NCI-H2171 (cell line): ENCODE results near the gene SLC16A8.
"Not testable (repeated sequence)": the region's sequence is repeated elsewhere in the genome, so short reads cannot be mapped to it uniquely, and the experiment has no call there.

Experiments used
- DNase-seq: peaks from one replicate; lab custom pipeline; 2025; lab: John Stamatoyannopoulos, UW

Gene SLC16A8

DNA sequence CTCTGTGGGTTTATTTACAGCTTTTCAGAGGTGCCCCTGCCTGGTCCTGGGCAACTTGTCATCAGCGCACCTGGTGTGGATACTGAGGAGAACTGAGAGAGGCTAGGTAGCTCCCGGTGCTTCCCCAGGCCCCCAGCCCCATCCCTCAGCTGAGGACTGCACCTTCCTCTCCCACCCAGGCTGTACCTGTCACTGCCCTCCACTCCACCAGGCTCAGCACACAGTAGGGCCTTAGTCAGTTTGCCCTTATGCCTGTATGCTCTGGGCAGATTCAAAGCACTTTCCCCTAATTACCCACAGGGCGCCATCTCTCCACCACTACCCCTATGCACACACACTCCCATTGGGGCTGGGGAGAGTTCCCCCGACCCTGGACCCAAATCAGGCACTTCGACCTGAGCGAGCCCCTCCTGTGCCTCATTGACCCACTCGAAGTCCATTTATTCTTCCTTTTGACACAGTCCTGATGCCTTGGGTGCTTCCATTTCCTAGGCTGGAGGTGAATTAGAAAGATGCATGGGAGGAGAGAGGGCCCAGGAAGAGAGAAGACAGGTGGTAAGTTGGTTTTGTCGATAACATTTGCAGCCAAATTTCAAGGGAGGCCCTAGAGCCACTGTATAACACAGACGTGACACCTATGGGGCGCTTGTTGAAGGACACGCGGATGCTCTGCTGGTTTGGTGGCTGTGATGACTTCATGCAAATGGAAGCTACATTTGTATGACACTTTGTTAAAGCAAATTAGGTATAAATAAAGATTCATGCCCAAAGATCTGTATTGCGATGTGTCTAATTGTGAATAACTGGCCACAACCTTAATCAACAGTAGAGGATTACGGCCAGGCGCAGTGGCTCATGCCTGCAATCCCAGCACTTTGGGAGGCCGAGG, 40.6 kb downstream of the SLC16A8 start:
- DNase-seq: no peak

DNA sequence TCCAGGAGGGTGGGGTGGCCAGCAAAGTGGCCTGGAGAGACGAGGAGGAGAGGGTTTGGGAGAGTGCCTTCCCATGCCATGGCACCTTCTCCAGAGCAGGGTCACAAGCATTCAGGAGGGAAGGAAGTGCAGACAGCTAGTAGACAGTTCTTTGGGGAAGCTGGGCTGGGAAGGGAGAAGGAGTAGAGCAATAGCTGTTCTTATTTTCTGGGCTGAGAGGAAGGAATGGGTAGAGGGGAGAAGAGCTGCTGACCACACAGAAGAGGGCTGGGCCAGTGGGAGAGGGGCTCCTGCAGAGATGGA, 41.5 kb downstream of the SLC16A8 start:
- no peak for DNase-seq

DNA sequence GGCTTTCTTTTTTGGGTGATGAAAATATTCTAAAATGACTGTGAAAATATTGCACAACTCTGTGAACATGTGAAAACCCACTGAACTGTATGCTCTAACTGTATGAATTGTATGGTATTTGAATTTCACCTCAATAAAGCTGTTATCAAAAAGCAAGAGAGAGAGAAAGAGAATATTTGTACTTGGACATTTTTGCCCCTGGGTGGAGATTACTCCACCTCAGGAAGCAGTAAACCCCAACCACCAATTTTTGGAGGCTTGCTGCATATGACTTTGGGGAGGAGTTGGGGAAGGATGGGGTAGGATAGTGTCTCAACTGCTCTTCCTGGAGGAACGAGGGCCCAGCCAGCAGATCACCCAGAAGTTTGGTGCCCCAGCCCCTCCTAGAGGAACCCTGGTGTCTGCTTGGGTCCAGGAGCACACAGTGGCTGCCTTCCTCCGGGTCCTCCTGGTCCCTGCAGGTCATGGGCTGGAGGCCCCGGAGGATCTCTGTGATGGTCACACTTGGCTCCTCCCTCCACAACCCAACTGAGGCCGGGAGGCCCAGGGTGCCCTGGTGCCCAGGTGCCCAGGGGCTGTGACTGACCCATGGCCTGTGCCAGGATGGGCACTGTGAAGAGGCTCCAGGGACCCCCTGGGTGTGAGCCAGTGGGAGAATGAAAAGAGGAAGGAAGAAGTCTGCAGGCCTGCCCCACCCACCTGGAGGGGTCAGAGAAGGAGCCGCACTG, 42.1 kb downstream of the SLC16A8 start:
- no peak for DNase-seq

DNA sequence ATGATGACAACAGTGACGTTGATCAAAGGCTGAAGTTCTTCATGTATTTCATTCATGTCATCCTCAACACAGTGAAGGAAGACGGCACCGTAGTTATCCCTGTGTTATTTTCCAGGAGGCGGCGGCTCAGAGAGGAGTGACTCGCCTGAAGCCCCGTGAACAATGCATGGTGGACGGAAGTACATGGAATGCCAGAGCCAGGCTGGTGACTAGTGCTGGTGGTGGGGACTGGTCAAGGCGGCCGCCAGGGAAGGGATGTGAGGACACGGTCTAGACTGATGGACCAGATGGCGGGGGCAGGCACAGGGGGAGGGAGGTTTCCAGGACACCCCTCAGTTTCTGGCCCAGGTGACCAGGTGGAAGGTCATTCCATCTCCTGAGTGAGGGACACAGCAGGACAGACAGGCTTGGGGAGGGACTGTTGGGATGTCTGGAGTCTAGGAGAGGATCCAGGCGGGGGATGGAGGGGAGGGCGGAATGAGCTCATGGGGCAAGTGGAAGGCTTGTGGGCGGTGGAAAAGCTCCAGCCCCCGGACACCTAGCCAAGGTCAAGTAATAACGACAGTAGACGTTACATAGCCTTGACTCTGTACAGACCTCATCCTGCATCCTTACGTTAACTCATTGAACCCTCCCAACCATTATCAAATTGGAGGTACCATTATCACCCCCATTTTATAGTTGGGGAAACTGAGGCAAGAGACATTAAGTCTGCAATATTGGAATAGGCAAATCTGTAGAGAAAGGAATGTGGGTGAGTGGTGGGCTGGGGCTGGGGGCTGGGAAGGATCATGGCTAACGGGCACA, 42.8 kb downstream of the SLC16A8 start:
- DNase-seq: no peak

DNA sequence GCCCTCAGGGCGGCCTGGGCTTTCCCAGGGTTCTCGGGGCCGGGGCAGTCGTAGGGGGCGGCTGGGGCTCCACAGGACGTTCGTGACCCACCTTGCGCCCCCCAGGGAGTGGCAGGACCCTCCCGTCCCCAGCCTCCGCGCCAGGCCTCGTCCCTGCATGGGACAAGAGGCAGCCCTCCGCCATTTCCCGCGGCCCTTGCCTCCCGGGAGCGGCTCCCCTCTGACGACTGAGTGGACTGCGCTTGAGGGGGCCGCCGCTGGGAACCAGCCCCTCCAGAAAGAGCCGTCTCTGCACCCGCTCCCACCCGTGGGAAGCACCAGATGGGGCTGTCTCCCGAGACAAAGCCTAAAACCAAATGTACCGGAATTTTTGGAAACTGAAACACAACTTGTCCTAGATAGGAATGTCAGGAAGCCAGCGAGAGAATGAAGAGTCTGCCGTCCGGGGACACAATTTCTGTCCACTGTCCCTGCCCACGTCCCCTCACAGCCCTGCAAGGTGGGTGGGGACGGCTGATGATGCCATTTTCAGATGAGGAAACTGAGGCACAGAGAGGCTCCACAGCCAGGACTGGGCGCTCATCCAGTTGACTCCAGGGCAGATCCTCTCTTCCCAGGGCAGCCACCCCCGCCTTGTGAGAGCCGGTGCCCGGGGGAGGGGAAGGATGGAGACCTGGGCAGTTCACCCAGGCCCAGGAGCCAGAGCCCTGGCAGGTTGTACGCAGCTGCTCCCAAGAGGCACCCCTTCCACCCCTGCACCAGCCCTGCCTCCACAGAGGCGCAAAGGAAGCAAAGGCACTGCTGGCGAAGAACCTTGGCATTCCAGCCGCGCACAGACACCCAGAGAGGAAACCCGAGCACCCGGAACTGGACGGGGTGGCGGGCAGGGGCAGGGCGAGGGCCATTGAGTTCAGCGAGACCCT, 44.8 kb downstream of the SLC16A8 start:
- DNase-seq: no peak

DNA sequence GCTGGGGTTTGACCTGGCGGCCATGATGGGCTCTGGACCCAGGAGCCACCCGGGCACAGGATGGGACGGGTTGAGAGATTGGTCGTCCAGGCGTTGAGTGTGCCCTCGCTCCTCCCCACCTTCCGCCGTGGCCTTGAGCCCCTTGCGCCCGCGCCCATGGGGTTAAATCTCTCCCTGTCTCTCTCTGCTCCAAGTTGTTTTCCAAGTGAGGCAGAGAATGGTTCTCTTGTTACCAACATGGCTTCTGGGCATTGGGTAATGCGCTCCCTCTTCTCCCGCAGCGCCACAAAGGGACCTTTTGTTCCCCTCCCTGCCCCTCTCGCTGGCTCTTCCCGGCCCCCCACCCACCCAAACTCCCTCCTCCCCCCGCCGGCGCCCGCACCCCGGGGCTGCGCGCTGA, 45.6 kb downstream of the SLC16A8 start:
- no peak for DNase-seq

DNA sequence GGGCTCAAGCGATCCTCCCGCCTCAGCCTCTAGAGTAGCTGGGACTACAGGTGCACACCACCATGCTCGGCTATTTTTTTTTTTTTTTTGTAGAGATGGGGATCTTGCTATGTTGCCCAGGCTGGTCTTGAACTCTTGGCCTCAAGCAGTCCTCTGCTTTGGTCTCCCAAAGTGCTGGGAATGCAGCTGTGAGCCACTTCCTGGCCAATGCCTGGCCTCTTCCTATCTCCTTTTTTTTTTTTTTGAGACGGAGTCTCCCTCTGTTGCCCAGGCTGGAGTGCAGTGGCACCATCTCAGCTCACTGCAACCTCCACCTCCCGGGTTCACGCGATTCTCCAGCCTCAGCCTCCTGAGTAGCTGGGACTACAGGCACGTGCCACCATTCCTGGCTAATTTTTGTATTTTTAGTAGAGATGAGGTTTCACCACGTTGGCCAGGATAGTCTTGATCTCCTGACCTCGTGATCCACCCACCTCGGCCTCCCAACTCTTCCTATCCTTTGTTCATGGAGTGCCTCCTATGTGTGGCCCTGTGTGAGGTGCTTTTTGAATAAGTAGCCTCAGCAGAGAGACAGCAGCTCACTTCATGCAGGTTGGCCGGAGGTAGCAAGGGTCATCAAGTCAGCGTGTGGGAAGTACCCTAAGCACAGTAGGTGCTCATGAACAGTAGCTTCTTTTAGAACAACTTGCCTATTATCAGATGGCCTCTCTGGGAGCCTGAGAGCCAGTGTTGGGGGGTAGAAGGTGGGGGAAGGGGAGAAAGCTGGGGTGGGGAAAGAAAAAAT, 46.4 kb downstream of the SLC16A8 start:
- not testable (repeated sequence) for DNase-seq

DNA sequence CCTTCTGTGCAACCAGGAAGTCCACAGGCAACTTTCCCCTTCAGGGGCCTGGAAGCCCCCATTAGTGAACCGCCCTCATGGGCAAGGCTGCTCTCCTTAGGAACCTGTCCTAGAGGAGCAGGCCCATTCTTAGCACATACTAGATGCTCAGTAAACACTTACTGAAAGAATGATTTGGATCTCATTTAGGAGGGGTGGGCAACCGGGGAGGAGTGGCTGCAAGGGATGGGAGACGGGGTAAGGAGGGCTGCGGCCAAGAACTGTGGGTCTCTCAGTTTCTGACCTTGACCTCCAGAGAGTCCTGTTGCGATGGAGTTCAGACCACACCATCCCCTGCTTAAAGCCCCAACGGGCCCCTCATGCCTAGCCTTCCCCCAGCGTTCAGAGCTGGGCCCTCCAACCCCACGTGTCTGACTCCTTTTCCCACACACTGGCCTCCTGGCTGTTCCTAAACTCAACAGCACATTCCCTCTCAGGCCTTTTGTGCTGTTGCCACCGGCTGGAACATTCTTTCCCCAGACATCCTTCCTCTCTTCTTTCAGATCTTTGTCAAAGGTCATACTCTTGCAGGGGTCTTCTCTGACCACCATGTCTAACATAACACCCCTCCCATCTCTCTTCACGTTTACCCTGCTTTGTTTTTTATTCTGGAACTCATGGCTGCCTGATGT, 47.5 kb downstream of the SLC16A8 start:
- DNase-seq: no peak

DNA sequence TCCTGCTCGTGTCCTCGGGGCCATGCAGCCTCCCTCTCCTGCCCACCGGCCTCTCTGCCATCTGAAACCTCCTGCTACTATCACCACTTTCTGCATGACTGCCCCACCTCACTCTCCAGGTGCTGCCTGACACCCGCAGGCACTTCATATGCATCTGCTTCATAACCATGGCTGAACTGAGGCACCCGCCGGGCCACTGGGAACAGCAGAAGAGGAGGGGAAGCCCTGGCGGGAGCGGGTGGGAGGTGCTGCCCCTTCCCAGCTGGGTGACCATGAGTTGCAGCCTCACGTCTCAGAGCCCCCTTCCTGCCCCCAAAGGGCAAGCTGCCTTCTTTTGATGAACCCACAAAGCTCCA, 48.5 kb downstream of the SLC16A8 start:
- peak; percentile 42 for DNase-seq

DNA sequence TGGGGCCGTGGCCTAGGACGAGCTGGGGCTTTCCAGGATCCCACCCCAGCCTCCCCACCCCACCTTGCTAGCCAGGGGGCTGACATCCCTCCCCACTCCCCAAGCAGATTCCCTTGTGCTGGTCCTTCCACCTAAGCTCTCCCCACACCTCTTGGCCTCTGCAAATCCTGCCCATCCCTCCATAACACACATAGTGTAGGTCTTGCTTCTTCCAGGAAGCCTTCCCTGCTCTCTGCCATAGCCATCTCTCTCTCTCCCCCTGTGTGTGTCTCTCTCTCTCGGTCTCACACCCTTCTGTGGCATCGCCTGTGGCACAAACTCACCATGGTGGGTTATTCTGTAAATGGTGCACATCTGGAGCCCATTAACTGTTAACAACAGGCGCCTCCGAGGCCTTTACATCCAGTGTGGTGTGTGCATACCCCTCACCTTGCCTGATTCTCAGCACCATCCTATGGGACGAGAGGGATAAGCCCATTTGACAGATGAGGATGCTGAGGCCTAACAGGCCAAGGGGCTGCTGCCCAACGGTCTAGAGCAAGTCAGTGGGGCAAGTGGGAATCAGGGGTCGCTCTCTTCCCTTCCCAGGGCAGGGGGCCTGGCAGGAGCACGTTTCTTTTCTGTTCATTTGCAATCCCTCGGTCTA, 49.0 kb downstream of the SLC16A8 start:
- DNase-seq: no peak

DNA sequence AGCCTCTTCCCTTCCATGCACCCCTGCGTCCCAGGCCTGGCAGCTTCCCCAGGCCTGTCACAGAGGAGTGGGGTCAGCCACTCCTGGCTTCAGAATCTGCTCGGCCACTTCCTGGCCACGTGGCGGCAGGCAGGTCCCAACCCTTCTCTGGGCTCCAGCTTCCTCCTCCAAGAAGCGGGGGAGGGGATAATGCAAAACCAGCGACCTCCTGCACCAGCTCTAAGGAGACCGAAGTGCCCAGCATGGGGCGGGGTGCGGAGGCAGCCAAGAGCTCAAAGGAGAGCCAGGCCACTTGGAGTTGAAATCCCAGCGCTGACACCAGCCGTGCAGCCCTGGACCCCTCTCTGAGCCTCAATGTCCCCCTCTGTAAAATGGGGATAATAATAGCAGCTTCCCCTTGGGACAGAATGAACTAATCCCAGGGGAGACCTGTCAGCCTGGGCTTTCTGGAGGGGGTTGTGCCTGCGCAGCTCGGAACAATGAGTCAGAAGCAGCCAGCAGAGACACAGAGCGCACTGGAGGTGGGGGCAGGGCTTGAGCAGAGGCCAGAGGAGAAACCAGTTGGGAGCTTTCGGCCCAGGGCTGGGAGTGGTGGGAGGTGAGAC, 49.6 kb downstream of the SLC16A8 start:
- peak; percentile 42 for DNase-seq

DNA sequence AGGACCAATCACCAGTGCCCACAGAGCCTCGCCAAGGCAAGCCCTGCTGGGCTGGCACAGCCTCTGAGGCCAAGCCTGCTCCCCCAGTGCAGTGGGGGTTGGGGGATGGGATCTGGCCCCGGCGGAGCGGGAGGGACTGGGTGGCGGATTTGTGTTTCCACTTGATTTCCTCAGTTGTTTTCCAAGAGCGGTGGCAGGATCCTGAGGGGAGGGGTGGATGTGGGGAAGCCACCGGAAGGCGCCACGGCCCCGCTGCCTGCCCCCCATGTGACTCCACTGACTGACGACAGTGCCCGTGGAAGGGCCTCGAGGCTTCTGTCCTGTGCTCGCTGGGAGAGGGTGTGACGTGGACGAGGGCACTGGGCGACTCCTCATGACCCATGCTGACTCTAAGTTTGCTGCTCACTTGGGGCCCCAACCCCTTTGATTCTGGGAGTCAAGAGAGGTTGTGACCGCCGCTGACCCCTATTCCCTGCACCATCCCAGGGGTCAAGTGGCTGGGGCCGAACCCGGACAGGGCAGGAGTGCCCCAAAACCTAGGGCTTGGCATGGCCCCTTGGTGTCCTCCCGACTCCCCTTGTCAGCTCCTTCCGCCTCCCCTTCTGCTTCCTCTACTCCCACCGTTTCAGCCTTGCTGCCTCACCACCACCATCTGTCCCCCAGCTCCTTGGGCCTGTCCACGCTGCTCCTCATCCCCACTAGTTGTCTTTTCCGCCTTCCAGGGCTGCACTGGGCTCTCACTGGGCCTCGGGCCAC, 50.3 kb downstream of the SLC16A8 start:
- DNase-seq: peak; percentile 49

DNA sequence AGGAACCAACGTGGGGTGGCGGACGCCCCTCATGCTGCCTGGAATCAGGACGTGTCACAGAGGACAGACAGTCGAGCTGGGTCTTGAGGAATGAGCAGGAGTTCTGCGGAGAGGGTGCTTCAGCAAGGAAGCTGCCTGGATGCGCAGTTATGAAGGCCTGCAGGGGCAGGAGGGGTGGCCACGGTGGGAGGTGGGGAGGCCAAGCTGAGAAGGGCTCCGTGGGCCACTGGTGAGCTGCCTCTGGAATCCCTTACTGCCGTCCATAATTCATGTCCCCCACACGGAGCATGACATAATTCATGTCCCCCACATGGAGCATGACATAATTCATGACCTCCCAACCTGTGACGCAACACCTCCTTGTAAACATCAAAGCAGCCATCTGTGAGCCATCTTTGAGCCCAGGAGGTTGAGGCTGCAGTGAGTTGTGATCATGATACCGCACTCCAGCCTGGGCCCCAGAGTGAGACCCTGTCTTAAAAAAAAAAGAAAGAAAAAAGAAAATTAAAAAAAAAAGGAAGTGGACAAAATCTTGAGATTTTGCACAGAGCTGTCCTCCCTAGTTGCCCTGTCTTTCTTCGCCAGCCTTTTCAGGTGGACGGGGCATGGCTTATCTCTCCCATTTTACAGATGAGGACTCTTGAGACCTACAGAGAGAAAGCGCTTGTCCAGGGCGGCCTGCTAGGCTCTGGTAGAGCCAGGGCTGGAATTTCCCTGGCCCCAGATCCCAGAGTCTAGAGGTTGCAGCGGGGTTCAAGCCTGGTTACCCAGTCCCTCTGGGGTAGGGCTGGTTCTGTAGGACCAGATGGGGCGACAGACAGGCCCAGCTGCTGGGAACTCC, 51.1 kb downstream of the SLC16A8 start:
- DNase-seq: peak; percentile 11

DNA sequence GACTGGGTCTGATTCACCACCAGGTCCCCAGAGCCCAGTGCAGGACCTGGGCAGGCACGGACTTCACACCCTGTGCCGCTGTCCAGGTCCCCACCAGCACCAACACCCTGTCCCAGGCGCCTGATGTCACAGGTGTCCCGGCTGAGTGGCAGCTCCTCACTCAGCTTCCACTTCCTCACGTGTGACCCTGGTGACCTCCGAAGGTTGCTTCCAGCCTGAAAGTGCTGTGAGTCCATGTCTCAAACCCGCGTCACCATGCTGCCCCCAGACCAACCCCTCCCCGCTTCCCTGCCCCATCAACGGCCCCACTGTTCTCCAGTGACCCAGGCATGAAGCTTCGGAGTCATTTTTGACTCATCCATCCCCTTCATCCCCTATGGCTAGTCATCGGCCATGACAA, 52.5 kb downstream of the SLC16A8 start:
- no peak for DNase-seq

DNA sequence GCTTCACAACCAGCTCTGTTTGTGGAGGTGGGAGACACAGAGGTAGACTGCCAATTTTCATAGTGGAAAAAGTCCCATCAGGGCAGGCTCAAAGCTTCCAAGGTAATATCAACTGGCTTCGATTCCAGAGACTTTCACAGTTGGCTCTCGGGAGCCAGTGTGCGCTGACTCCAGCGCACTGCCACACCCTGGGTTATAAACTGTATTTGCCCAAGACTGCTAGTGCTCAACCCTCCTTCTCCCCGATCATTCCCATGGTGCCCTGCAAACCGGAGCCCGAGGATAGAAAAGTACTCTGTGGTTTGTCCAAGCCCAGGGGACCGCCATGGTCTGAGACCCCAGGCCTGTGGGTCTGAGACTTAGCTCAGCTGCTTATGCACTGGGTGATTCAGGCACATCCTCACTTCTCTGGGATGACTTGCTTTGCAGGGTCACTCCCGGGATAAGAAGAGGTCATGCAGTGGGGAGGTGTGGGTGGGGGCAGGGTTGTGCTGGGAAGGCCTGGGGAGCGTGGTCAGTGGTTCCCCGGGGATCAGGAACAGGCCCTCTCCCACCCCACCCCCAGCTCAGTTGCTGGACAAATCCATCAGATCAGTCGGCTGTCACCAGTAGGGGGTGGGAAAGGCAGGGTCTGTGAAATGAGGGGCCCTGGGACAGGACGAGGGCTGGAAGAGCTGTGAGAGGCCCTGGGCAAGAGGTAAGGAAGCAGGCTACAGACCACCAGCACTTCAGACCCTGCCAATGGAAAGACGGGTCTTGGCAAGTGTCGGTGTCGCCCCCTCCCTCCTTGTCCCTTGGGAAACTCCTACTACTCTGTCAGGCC, 53.5 kb downstream of the SLC16A8 start:
- no peak for DNase-seq

DNA sequence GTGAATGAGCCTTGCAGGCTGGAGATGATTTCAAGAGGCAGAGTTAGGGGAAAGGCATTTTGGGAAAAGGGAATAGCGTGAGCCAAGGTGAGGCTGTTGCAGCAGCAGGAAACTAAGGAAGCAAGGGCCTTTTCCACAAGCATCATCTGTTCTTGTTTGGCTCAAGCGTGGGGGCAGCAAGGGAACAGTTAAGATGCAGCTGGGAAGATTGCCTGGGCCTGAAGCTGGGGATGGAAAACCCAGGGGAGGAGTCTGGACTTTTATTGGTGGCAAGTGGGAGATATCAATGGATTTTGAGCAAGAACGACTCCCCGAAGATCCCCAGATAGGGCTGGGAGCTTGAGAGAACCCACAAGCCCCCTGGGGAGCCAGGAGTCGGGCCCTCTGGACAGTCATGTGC, 54.1 kb downstream of the SLC16A8 start:
- no peak for DNase-seq

DNA sequence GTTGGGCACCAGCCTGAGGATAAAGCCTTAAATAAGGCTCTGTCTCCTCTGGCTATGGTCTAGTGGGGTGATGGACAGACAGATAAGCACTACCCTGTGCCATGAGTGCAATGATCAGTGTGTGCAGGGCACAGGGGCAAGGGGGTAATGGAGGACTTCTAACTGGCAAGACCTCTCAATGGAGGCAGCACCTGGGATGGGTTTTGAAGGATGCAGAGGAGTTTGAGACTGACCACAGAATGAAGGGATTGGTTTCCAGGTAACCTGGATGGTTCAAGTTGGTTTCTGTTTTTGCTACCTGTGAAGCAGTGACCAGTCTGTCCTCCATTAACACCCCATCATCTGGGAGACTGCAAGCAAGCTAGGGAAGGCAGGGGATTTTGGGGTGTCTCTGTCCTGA, 54.6 kb downstream of the SLC16A8 start:
- no peak for DNase-seq
